ENCODE results near the gene CYFIP1.
A peak's percentile ranks its signal among the peaks of the same experiment; 100 is the strongest.

CYFIP1 gene

GRCh38 chr15:22880068-22880980, 99.8 kb downstream of the CYFIP1 start:
- no peaks in the 10 kb centered on the region for H3K9me3 ChIP-seq
- no peak for DNase-seq (ENCODE audit: low spot score in 2 of 2)
- H3K27me3 ChIP-seq (ENCODE audit: low read depth): no peaks in the 10 kb centered on the region
- H3K4me3 ChIP-seq: no peak overlapping the region
- H3K4me1 ChIP-seq: no peaks in the 10 kb centered on the region
- peaks cover 51% of the 10 kb centered on the region for H3K36me3 ChIP-seq (replicated peaks)
- in situ Hi-C loops (cut with MboI; ENCODE audit: low sequenced_read_pairs): no loop called here

- in situ Hi-C loops (cut with MboI; ENCODE audit: low sequenced_read_pairs): no loop called here
- Histone ChIP-seq H3K4me1 (no peaks in the 10 kb centered on the region), H3K36me3 (replicated peaks) (peaks cover 67% of the 10 kb centered on the region), H3K9me3 (no peaks in the 10 kb centered on the region), H3K4me3 (no peak overlapping the region), H3K27me3 (ENCODE audit: low read depth) (no peaks in the 10 kb centered on the region)
- DNase-seq (ENCODE audit: low spot score in 2 of 2): no peak
Observed at GRCh38 chr15:22878103-22878502, 102.1 kb downstream of the CYFIP1 start.

GRCh38 chr15:22877607-22878006, 102.6 kb downstream of the CYFIP1 start:
- no peaks in the 10 kb centered on the region for H3K9me3 ChIP-seq
- H3K4me1 ChIP-seq: no peaks in the 10 kb centered on the region
- peaks cover 67% of the 10 kb centered on the region for H3K36me3 ChIP-seq (replicated peaks)
- H3K4me3 ChIP-seq: no peak overlapping the region
- no peak for DNase-seq (ENCODE audit: low spot score in 2 of 2)
- H3K27me3 ChIP-seq (ENCODE audit: low read depth): no peaks in the 10 kb centered on the region
- in situ Hi-C loops (cut with MboI; ENCODE audit: low sequenced_read_pairs): no loop called here

GRCh38 chr15:22877117-22877516, 103.1 kb downstream of the CYFIP1 start:
- H3K9me3 ChIP-seq: no peaks in the 10 kb centered on the region
- H3K36me3 ChIP-seq (replicated peaks): peaks cover 67% of the 10 kb centered on the region

GRCh38 chr15:22874966-22875365, 105.2 kb downstream of the CYFIP1 start:
- in situ Hi-C loops (cut with MboI; ENCODE audit: low sequenced_read_pairs): no loop called here
- H3K4me1 ChIP-seq: no peaks in the 10 kb centered on the region
- H3K27me3 ChIP-seq (ENCODE audit: low read depth): no peaks in the 10 kb centered on the region
- no peak overlapping the region for H3K4me3 ChIP-seq
- peaks cover 70% of the 10 kb centered on the region for H3K36me3 ChIP-seq (replicated peaks)
- no peaks in the 10 kb centered on the region; the same call in 1 of the 2 replicates for H3K9me3 ChIP-seq
- DNase-seq (ENCODE audit: low spot score in 2 of 2): no peak

More at GRCh38 chr15:22877117-22877516, 103.1 kb downstream of the CYFIP1 start:
- no peak for DNase-seq (ENCODE audit: low spot score in 2 of 2)
- in situ Hi-C loops (cut with MboI; ENCODE audit: low sequenced_read_pairs): no loop called here
- Histone ChIP-seq H3K27me3 (ENCODE audit: low read depth) (no peaks in the 10 kb centered on the region), H3K4me1 (no peaks in the 10 kb centered on the region), H3K4me3 (no peak overlapping the region)

- Histone ChIP-seq H3K27me3 (ENCODE audit: low read depth) (no peaks in the 10 kb centered on the region), H3K4me3 (no peak overlapping the region), H3K36me3 (replicated peaks) (peaks cover 76% of the 10 kb centered on the region), H3K9me3 (no peaks in the 10 kb centered on the region; the same call in 1 of the 2 replicates), H3K4me1 (no peaks in the 10 kb centered on the region)
- in situ Hi-C loops (cut with MboI; ENCODE audit: low sequenced_read_pairs): no loop called here
- no peak for DNase-seq (ENCODE audit: low spot score in 2 of 2)
Observed at GRCh38 chr15:22874256-22874655, 105.9 kb downstream of the CYFIP1 start.

GRCh38 chr15:22873841-22874240, 106.3 kb downstream of the CYFIP1 start:
- no peaks in the 10 kb centered on the region for H3K27me3 ChIP-seq (ENCODE audit: low read depth)
- H3K4me1 ChIP-seq: no peaks in the 10 kb centered on the region
- no peak for DNase-seq (ENCODE audit: low spot score in 2 of 2)
- H3K9me3 ChIP-seq: no peaks in the 10 kb centered on the region; the same call in 1 of the 2 replicates
- in situ Hi-C loops (cut with MboI; ENCODE audit: low sequenced_read_pairs): no loop called here
- no peak overlapping the region for H3K4me3 ChIP-seq
- peaks cover 77% of the 10 kb centered on the region for H3K36me3 ChIP-seq (replicated peaks)

- Histone ChIP-seq H3K9me3 (no peaks in the 10 kb centered on the region; the same call in 1 of the 2 replicates), H3K27me3 (ENCODE audit: low read depth) (no peaks in the 10 kb centered on the region), H3K36me3 (replicated peaks) (peaks cover 83% of the 10 kb centered on the region), H3K4me3 (no peak overlapping the region), H3K4me1 (no peaks in the 10 kb centered on the region)
- peak in 1 of 2 experiments; percentile 28 for DNase-seq (ENCODE audit: low spot score in 2 of 2)
- in situ Hi-C loops (cut with MboI; ENCODE audit: low sequenced_read_pairs): no loop called here
Observed at GRCh38 chr15:22872936-22873701, 107.0 kb downstream of the CYFIP1 start.

GRCh38 chr15:22871481-22872086, 108.6 kb downstream of the CYFIP1 start:
- Histone ChIP-seq H3K4me1 (no peaks in the 10 kb centered on the region), H3K27me3 (ENCODE audit: low read depth) (no peaks in the 10 kb centered on the region), H3K4me3 (no peak overlapping the region), H3K9me3 (no peaks in the 10 kb centered on the region; the same call in 1 of the 2 replicates), H3K36me3 (replicated peaks) (peaks cover 83% of the 10 kb centered on the region)
- in situ Hi-C loops (cut with MboI; ENCODE audit: low sequenced_read_pairs): no loop called here
- DNase-seq (ENCODE audit: low spot score in 2 of 2): peak in 1 of 2 experiments; percentile 35

- H3K4me1 ChIP-seq: no peaks in the 10 kb centered on the region
- no peak overlapping the region for H3K4me3 ChIP-seq
- in situ Hi-C loops (cut with MboI; ENCODE audit: low sequenced_read_pairs): no loop called here
- peaks cover 85% of the 10 kb centered on the region for H3K36me3 ChIP-seq (replicated peaks)
- no peaks in the 10 kb centered on the region; the same call in 1 of the 2 replicates for H3K9me3 ChIP-seq
- no peak for DNase-seq (ENCODE audit: low spot score in 2 of 2)
- H3K27me3 ChIP-seq (ENCODE audit: low read depth): no peaks in the 10 kb centered on the region
Observed at GRCh38 chr15:22870865-22871264, 109.3 kb downstream of the CYFIP1 start.

- H3K27me3 ChIP-seq (ENCODE audit: low read depth): no peaks in the 10 kb centered on the region
- in situ Hi-C loops (cut with MboI; ENCODE audit: low sequenced_read_pairs): no loop called here
- no peak for DNase-seq (ENCODE audit: low spot score in 2 of 2)
- H3K36me3 ChIP-seq (replicated peaks): peaks cover 87% of the 10 kb centered on the region
- no peak overlapping the region for H3K4me3 ChIP-seq
- no peaks in the 10 kb centered on the region; the same call in 1 of the 2 replicates for H3K9me3 ChIP-seq
- no peaks in the 10 kb centered on the region for H3K4me1 ChIP-seq
Observed at GRCh38 chr15:22869856-22870255, 110.3 kb downstream of the CYFIP1 start.

GRCh38 chr15:22868928-22869327, 111.2 kb downstream of the CYFIP1 start:
- Histone ChIP-seq H3K27me3 (ENCODE audit: low read depth) (no peaks in the 10 kb centered on the region), H3K9me3 (no peaks in the 10 kb centered on the region; the same call in 1 of the 2 replicates), H3K4me3 (no peak overlapping the region), H3K4me1 (no peaks in the 10 kb centered on the region), H3K36me3 (replicated peaks) (peaks cover 90% of the 10 kb centered on the region)
- in situ Hi-C loops (cut with MboI; ENCODE audit: low sequenced_read_pairs): no loop called here
- no peak for DNase-seq (ENCODE audit: low spot score in 2 of 2)

- H3K36me3 ChIP-seq (replicated peaks): peaks cover 90% of the 10 kb centered on the region
- H3K4me1 ChIP-seq: no peaks in the 10 kb centered on the region
- H3K27me3 ChIP-seq (ENCODE audit: low read depth): no peaks in the 10 kb centered on the region
- in situ Hi-C loops (cut with MboI; ENCODE audit: low sequenced_read_pairs): no loop called here
- H3K9me3 ChIP-seq: no peaks in the 10 kb centered on the region; the same call in 1 of the 2 replicates
- DNase-seq (ENCODE audit: low spot score in 2 of 2): no peak
- H3K4me3 ChIP-seq: no peak overlapping the region
Observed at GRCh38 chr15:22868495-22868894, 111.7 kb downstream of the CYFIP1 start.

Data from HAP-1 (cell line).